HL-60 (cell line): ENCODE data around the gene C4orf46.

ENCODE experiments used
- DNase-seq, 2 experiments: peaks; one replicate each; pipeline ENCODE4 v3.0.0-alpha.2; 2010 to 2020; ENCODE audit warnings: low read depth in 1 of 2, low spot score in 1 of 2
- H3K27ac ChIP-seq: fragments of 250-450 bp; sonication (Bioruptor Pico); replicated peaks from 2 replicates; pipeline ENCODE4 v1.5.1; 2020; ENCODE audit warnings: mild to moderate bottlenecking, moderate library complexity
- H3K27me3 ChIP-seq: fragments of 250-450 bp; sonication (Bioruptor Pico); 2 replicates; pipeline ENCODE4 v1.5.1; 2021; ENCODE audit warnings: mild to moderate bottlenecking, moderate library complexity; ENCODE audit not compliant: insufficient read depth, poor library complexity, severe bottlenecking
- H3K4me3 ChIP-seq: replicated peaks from 2 replicates; pipeline ENCODE4 v1.5.1; 2011; ENCODE audit warnings: mild to moderate bottlenecking, control low read depth, low read length; ENCODE audit not compliant: insufficient read depth
- CTCF ChIP-seq: IDR thresholded peaks from one replicate; pipeline ENCODE4 v1.5.1; 2011; ENCODE audit warnings: low read length, control low read depth, inconsistent platforms; ENCODE audit not compliant: insufficient read depth
- GABPA ChIP-seq: IDR thresholded peaks from 2 replicates; pipeline ENCODE4 v1.6.1; 2012; ENCODE audit warnings: low read depth
- POLR2AphosphoS5 ChIP-seq: IDR thresholded peaks from 2 replicates; pipeline ENCODE4 v1.6.1; 2012; ENCODE audit warnings: low read depth
- SPI1 ChIP-seq: IDR thresholded peaks from 2 replicates; pipeline ENCODE4 v1.6.1; 2012; ENCODE audit warnings: low read depth, mild to moderate bottlenecking, borderline replicate concordance
- TF ChIP-seq, protein P1 (sequence below): IDR thresholded peaks from 2 replicates; pipeline ENCODE4 v1.6.1; 2012; ENCODE audit warnings: low read depth; ENCODE audit not compliant: insufficient replicate concordance

The C4orf46 gene

DNA sequence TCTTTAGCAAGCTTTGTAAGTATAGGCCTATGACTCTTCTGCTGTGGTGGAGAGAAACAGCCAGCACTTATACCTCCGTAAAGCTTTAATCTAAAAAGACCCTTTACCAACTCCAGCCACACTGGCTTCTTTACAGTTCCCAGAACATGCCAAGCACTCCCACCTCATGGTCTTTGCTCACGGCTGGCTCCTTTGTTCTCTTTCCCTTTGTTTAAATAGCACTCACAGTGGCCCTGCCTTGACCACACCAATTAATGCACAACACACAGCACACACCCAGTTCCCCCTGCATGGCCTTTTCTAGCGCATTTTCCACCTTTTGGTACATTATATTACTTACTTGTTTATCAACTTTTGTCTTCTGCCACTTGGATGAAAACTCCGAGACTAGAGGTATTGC lies 32.6 kb upstream of the C4orf46 start:
- DNase-seq = no peak
- Histone ChIP-seq H3K27ac (no peak overlapping the region), H3K27me3 (no peaks in the 10 kb centered on the region), H3K4me3 (no peak overlapping the region)
- no peak for TF ChIP-seq GABPA
- TF ChIP-seq SPI1 = no peak
- no peak for TF ChIP-seq POLR2AphosphoS5
- TF ChIP-seq, protein P1, sequence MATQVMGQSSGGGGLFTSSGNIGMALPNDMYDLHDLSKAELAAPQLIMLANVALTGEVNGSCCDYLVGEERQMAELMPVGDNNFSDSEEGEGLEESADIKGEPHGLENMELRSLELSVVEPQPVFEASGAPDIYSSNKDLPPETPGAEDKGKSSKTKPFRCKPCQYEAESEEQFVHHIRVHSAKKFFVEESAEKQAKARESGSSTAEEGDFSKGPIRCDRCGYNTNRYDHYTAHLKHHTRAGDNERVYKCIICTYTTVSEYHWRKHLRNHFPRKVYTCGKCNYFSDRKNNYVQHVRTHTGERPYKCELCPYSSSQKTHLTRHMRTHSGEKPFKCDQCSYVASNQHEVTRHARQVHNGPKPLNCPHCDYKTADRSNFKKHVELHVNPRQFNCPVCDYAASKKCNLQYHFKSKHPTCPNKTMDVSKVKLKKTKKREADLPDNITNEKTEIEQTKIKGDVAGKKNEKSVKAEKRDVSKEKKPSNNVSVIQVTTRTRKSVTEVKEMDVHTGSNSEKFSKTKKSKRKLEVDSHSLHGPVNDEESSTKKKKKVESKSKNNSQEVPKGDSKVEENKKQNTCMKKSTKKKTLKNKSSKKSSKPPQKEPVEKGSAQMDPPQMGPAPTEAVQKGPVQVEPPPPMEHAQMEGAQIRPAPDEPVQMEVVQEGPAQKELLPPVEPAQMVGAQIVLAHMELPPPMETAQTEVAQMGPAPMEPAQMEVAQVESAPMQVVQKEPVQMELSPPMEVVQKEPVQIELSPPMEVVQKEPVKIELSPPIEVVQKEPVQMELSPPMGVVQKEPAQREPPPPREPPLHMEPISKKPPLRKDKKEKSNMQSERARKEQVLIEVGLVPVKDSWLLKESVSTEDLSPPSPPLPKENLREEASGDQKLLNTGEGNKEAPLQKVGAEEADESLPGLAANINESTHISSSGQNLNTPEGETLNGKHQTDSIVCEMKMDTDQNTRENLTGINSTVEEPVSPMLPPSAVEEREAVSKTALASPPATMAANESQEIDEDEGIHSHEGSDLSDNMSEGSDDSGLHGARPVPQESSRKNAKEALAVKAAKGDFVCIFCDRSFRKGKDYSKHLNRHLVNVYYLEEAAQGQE = no peak
- TF ChIP-seq CTCF = no peak

- TF ChIP-seq POLR2AphosphoS5 (no peak), CTCF (no peak), GABPA (no peak), SPI1 (no peak)
- TF ChIP-seq, protein P1 = no peak
Measured at GRCh38 chr4:158688813-158689212, 17.1 kb upstream of the C4orf46 start.

GRCh38 chr4:158682066-158682465 lies 10.4 kb upstream of the C4orf46 start:
- no peak overlapping the region for H3K4me3 ChIP-seq
- peak; percentile 18 to 30 for DNase-seq
- H3K27me3 ChIP-seq = no peaks in the 10 kb centered on the region
- TF ChIP-seq, protein P1 = no peak
- no peak for TF ChIP-seq POLR2AphosphoS5
- no peak for TF ChIP-seq CTCF
- no peak for TF ChIP-seq GABPA
- no peak for TF ChIP-seq SPI1
- H3K27ac ChIP-seq = no peak overlapping the region

More at GRCh38 chr4:158688813-158689212, 17.1 kb upstream of the C4orf46 start:
- DNase-seq = no peak
- Histone ChIP-seq H3K27ac (no peak overlapping the region), H3K4me3 (no peak overlapping the region), H3K27me3 (no peaks in the 10 kb centered on the region)
